Panc1 (cell line): ENCODE measurements around the gene GRIK1. TPM values are rescaled to one million over a fixed set of nuclear protein-coding genes. Genes with fewer than 3 reads are reported as not detected.

Experiments
- ATAC-seq: fragments of 200-7000 bp; cut with Tn5 transposase; 2 replicates; pipeline ENCODE4 v1.9.1; 2020; ENCODE audit warnings: mild to moderate bottlenecking, moderate library complexity
- BruUV-seq: library from RNA; stranded (reverse); fragments of 400-500 nt; replicated peaks from 2 replicates; lab custom pipeline; 2021; lab: Mats Ljungman, UMichigan
- CTCF ChIA-PET: fragments of 300-600 bp; sonication (Branson Sonifier 250); formaldehyde crosslinking; loops from one replicate; lab custom pipeline; 2022; ENCODE audit warnings: antibody characterized with exemption; lab: Charles Lee
- POLR2A ChIA-PET: fragments of 300-600 bp; sonication (Branson Sonifier 250); formaldehyde crosslinking; loops from one replicate; lab custom pipeline; 2022; ENCODE audit warnings: antibody characterized with exemption; lab: Charles Lee
- DNase-seq: peaks from one replicate; pipeline ENCODE4 v3.0.0-alpha.2; 2010; ENCODE audit warnings: low read depth, low spot score
- H3K27ac ChIP-seq: 2 replicates; pipeline ENCODE4 v1.5.1; 2011; ENCODE audit warnings: mild to moderate bottlenecking, low read length, inconsistent platforms
- H3K27me3 ChIP-seq: fragments of 200-500 bp; sonication (Bioruptor generic); 2 replicates; pipeline ENCODE4 v1.6.0; 2014; ENCODE audit warnings: low read length, inconsistent platforms; ENCODE audit not compliant: control insufficient read depth, insufficient read depth
- H3K36me3 ChIP-seq: fragments of 200-500 bp; sonication (Bioruptor generic); 2 replicates; pipeline ENCODE4 v1.5.1; 2014; ENCODE audit warnings: inconsistent platforms, mild to moderate bottlenecking, low read length, moderate library complexity; ENCODE audit not compliant: control insufficient read depth, insufficient read depth
- H3K4me1 ChIP-seq: 2 replicates; pipeline ENCODE4 v1.5.1; 2011; ENCODE audit warnings: inconsistent platforms, mild to moderate bottlenecking, low read length, moderate library complexity; ENCODE audit not compliant: control insufficient read depth, insufficient read depth
- H3K4me3 ChIP-seq, 2 experiments: 2 replicates each; pipeline ENCODE4 v1.5.1; 2011 to 2012; ENCODE audit warnings: low read depth in 2 of 2, low read length in 2 of 2, mild to moderate bottlenecking in 2 of 2, inconsistent platforms in 1 of 2, moderate library complexity in 1 of 2
- H3K9me3 ChIP-seq: fragments of 200-500 bp; sonication (Bioruptor generic); 2 replicates; pipeline ENCODE4 v1.5.1; 2014; ENCODE audit warnings: low read depth, mild to moderate bottlenecking, inconsistent platforms, low read length, moderate library complexity; ENCODE audit not compliant: control insufficient read depth, insufficient read depth
- POLR2AphosphoS5 ChIP-seq: IDR thresholded peaks from 2 replicates; pipeline ENCODE4 v1.6.1; 2012; ENCODE audit warnings: mild to moderate bottlenecking, low read depth, low read length, moderate library complexity
- SIN3A ChIP-seq: IDR thresholded peaks from 2 replicates; pipeline ENCODE4 v1.6.1; 2012; ENCODE audit warnings: low read depth, mild to moderate bottlenecking, low read length, moderate library complexity, borderline replicate concordance; ENCODE audit not compliant: insufficient read depth
- TCF7L2 ChIP-seq: IDR thresholded peaks from 2 replicates; pipeline ENCODE4 v1.6.1; 2011; ENCODE audit warnings: mild to moderate bottlenecking, low read depth, low read length, inconsistent platforms
- in situ Hi-C: cut with HindIII; loops from 2 replicates; pipeline ENCODE4 v1.10.0; 2016; ENCODE audit warnings: low sequenced_read_pairs, low pct_unique_long_range_greater_than_20kb
- intact Hi-C: fragments of 100-400 bp; cut with micrococcal nuclease; formaldehyde crosslinking; loops from one replicate; pipeline ENCODE4 v1.10.0; 2022; ENCODE audit not compliant: unreplicated experiment
- total RNA-seq: library from RNA; stranded (reverse); gene quantifications from one replicate; pipeline ENCODE4 v1.2.1, GENCODE V29; 2021; ENCODE audit not compliant: unreplicated experiment
- TF ChIP-seq, protein P1 (sequence below): fragments of 450-650 bp; IDR thresholded peaks from 2 replicates; pipeline ENCODE4 v1.5.1; 2017; ENCODE audit warnings: mild to moderate bottlenecking
- TF ChIP-seq, protein P2 (sequence below), 2 experiments: IDR thresholded peaks; 2 replicates each; pipeline ENCODE4 v1.6.1; 2011 to 2012; ENCODE audit warnings: low read depth in 2 of 2, control low read depth in 1 of 2, low read length in 1 of 2, mild to moderate bottlenecking in 1 of 2, moderate library complexity in 1 of 2; ENCODE audit not compliant: insufficient read depth in 1 of 2

The GRIK1 gene
- total RNA-seq, 1 experiment from 2014 or later: not detected

DNA sequence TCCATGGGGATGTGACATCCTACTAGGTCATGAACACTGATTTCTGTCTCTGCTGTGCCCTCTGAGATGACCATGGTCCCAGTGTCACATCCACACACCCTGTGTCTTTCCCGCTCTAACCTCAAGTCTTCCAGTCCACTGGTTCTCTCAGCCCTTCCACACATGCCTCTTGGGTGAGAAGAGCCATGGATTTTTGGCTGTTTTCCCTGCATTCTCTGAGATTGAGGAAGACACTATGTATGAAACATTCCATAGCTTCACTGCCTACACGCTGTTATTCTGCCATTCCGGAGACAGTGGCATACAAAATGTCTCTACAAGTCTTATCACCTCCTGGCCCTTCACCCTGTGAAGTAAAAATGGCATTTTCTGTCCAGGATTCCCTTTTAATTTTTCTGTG lies 393.7 kb downstream of the GRIK1 start:
- no TSS peak for BruUV-seq

DNA sequence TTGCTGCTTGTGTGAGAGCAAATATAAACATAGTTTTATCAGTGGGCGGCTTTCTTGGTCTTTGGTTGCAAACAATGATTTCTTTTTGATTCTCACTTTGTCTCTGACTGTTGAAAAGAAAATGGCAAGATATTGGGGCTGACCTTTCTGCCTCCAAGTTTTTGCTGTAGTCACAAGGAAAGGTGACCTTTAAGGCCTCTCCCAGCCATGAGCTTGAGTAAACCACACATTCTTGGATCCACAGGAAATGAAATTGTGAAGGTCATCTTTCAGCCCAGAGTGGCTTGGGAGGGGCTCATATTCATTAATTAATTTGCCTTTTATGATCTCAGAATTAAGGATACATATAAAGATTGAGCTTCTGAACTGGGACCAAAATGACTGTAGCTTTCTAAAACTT lies 399.5 kb downstream of the GRIK1 start:
- BruUV-seq: no TSS peak
- DNase-seq: no peak
- ATAC-seq: no peak
- intact Hi-C loops (no loop called here), in situ Hi-C loops (no loop called here)
- Histone ChIP-seq H3K27ac (no peak overlapping the region), H3K4me1 (no peaks in the 10 kb centered on the region), H3K36me3 (no peaks in the 10 kb centered on the region), H3K9me3 (no peaks in the 10 kb centered on the region), H3K27me3 (no peaks in the 10 kb centered on the region), H3K4me3 (no peak overlapping the region)
- ChIA-PET POLR2A (no interaction called here), CTCF (no interaction called here)
- TF ChIP-seq POLR2AphosphoS5 (no peak), TCF7L2 (no peak), SIN3A (no peak)
- TF ChIP-seq, protein P1, sequence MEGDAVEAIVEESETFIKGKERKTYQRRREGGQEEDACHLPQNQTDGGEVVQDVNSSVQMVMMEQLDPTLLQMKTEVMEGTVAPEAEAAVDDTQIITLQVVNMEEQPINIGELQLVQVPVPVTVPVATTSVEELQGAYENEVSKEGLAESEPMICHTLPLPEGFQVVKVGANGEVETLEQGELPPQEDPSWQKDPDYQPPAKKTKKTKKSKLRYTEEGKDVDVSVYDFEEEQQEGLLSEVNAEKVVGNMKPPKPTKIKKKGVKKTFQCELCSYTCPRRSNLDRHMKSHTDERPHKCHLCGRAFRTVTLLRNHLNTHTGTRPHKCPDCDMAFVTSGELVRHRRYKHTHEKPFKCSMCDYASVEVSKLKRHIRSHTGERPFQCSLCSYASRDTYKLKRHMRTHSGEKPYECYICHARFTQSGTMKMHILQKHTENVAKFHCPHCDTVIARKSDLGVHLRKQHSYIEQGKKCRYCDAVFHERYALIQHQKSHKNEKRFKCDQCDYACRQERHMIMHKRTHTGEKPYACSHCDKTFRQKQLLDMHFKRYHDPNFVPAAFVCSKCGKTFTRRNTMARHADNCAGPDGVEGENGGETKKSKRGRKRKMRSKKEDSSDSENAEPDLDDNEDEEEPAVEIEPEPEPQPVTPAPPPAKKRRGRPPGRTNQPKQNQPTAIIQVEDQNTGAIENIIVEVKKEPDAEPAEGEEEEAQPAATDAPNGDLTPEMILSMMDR: no peak

More for the DNA sequence above, 393.7 kb downstream of the GRIK1 start:
- Histone ChIP-seq H3K4me1 (no peaks in the 10 kb centered on the region), H3K36me3 (no peaks in the 10 kb centered on the region), H3K27me3 (no peaks in the 10 kb centered on the region), H3K27ac (no peak overlapping the region), H3K9me3 (no peaks in the 10 kb centered on the region), H3K4me3 (no peak overlapping the region)
- in situ Hi-C loops: no loop called here
- intact Hi-C loops: no loop called here
- CTCF ChIA-PET: no interaction called here
- TF ChIP-seq, protein P2, sequence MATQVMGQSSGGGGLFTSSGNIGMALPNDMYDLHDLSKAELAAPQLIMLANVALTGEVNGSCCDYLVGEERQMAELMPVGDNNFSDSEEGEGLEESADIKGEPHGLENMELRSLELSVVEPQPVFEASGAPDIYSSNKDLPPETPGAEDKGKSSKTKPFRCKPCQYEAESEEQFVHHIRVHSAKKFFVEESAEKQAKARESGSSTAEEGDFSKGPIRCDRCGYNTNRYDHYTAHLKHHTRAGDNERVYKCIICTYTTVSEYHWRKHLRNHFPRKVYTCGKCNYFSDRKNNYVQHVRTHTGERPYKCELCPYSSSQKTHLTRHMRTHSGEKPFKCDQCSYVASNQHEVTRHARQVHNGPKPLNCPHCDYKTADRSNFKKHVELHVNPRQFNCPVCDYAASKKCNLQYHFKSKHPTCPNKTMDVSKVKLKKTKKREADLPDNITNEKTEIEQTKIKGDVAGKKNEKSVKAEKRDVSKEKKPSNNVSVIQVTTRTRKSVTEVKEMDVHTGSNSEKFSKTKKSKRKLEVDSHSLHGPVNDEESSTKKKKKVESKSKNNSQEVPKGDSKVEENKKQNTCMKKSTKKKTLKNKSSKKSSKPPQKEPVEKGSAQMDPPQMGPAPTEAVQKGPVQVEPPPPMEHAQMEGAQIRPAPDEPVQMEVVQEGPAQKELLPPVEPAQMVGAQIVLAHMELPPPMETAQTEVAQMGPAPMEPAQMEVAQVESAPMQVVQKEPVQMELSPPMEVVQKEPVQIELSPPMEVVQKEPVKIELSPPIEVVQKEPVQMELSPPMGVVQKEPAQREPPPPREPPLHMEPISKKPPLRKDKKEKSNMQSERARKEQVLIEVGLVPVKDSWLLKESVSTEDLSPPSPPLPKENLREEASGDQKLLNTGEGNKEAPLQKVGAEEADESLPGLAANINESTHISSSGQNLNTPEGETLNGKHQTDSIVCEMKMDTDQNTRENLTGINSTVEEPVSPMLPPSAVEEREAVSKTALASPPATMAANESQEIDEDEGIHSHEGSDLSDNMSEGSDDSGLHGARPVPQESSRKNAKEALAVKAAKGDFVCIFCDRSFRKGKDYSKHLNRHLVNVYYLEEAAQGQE (IDR thresholded peaks at IDR 0.05; ENCODE audit: insufficient read depth in 1 of 2, low read depth in 2 of 2, low read length in 1 of 2): no peak
- no peak for TF ChIP-seq POLR2AphosphoS5
- TF ChIP-seq TCF7L2: no peak
- TF ChIP-seq SIN3A: no peak
- TF ChIP-seq, protein P1: no peak
- no peak for DNase-seq
- no peak for ATAC-seq
- POLR2A ChIA-PET: no interaction called here
